ENCODE results near the gene PTK7.
"Not testable (repeated sequence)": the region's sequence is repeated elsewhere in the genome, so short reads cannot be mapped to it uniquely, and the experiment has no call there.

Gene PTK7

DNA sequence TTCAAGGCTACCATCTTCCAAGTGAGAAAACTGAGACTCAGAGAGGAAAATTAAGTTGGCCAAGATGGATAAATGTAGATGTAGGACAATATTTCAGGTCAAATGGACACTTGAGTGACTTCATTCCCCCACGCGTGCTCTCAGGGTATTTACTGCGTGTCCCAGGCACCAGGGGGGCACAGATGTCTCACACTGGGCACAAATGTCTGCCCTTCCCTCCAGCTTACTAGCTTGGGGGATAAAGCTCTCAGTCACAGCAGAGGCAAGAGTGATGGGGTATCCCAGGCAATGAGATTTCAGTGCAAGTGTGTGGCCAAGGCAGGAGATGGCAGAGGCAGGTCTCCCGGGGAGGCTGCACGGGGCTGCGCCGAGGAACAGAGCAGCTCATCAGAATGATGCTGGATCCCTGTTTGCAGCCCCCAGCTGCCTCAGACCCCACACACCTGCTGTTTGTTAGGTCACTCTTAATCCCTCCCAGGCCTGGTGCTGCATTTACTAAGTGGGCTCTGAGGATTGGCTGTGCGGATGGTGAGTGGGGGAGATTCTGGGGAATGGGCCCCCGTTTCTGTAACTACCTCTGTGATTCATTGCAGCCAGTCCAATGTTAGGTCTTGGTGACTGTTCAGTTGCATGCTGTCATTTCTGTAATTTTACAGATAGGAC lies 44.1 kb downstream of the PTK7 start:
- no peak for DNase-seq

DNA sequence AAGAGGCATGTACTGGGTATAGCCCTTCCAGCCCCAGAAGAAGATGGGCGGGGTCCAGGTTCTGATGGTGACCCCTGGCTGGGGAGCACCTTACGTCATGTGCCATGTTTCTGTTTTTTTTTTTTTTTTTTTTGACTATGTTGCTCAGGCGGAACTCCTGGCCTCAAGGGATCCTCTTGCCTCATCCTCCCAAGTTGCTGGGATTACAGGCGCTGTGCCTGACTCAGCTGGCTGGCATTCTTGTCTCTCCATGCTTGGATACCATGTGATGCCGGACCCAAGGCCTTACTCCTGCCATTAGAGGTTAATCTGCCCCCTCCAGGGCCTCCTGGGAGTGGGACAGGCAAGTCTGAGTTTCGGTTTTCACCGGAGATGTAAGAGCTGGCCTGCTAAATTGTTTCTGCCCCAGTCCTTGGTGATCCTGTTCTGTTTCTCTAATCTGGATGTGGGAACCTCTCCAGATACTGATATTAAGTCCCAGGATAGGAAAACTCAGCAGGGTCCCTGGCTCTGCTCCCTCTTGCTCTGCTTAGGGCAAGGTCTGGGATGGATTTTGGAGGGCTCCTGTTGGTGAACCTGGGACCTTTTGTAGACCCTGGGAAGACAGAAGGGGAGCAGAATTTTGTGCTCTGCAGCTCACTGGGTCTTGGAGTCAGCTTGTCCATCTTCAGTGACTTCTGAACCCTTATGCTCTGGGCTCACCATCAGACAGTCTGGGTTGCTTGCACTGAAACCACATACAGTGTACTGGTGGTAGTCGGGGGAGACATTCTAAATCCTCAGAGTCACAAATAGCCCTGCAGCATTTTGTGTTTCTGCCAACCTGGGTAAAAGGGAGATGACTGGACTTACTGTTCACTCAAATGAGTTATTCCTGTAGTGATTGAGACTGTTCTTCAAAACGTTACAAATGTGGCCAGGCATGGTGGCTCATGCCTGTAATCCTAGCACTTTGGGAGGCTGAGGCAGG lies 45.1 kb downstream of the PTK7 start:
- no peak for DNase-seq

DNA sequence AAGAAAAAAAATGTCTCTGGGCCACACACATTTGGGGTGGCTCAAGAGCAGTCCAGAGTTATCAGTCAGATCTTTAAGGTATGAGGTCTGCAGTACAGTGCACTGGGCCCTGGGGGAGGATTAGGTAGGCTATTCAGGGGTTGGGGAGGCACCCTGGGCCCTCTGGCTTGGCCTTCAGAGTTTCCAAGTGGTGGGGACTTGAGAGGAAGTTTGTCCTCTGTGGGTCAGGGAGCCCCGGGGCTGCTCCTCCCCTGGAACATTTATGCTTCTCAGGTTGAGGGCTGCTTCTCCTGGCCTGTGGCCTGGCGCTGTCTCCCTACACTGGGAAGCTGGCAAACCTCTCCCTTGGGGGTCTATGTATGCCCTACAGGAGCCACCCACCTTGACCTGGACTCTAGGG lies 46.0 kb downstream of the PTK7 start:
- DNase-seq, result no peak

DNA sequence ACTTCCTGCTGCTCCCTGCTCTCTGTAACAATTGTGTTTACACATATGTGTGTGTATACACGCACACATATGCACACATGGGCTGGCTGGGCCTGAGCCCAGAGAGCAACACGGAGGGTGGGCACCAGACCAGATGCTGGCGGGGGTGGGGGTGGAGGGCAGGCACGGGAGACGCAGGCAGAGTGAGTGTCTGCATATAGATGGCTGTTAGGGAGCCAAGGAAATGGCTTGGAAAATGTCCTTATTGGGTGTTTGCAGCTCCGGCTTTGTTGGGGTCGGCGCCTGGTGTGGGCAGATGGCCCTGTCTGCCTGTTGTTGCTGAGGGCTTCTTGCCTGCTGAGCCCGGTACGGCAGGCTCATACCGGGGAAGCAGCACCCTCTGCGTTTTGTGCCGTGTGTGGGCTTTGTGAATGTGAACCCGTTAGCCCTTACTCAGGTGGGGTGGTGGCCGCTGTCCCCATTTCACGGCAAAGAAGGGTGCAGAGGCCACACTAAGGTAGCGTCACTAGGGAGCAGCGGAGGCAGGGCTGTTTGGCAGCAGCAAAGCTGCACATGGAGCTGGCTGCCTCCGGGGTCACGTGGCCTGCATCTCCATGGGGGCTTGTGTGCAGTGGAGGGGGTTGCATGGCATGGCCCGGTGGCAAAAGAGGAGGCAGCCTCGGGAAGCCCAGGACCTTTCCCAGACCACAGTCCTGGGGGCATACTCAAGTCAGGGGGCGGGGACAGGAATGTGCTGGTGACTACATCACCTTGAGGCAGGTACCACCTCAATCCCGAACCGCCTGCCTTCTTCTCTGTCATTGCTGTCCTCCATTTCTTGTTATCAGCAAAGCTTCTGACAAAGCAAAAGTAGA lies 47.6 kb downstream of the PTK7 start:
- DNase-seq, result no peak

DNA sequence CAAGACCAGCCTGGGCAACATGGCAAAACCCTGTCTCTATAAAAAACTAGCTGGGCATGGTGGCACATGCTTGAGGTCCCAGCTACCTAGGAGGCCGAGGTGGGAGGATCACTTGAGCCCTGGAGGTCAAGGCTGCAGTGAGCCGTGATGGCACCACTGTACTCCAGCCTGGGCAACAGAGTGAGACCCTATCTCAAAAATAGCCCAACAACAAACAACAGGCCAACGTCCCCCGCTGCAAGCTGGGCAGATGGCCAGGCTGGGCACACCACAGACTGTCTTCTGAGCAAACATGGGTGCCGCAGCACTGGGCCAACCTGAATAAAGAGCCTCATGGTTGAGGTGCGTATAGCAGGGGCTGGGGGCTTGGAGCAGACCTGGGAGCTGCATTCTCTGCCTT lies 48.4 kb downstream of the PTK7 start:
- DNase-seq, result no peak

DNA sequence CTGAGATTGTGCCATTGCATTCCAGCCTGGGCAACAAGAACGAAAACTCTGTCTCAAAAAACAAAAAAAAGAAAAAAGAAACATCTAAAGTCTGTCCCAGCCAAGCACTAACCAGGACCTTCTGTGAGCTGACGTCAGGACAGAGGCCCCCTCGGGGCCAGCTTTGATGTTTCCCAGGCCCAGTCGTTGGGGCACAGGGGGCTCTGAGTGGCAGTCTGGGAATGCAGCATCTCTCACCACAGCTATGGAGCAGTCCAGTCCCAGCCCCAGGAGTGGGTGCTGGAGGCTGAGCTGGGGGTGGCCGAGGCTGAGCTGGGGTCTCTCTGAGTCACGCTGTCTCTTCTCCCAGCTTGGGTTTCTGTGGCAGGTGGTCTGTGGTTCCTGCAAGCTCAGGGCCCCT lies 49.0 kb downstream of the PTK7 start:
- no peak for DNase-seq

DNA sequence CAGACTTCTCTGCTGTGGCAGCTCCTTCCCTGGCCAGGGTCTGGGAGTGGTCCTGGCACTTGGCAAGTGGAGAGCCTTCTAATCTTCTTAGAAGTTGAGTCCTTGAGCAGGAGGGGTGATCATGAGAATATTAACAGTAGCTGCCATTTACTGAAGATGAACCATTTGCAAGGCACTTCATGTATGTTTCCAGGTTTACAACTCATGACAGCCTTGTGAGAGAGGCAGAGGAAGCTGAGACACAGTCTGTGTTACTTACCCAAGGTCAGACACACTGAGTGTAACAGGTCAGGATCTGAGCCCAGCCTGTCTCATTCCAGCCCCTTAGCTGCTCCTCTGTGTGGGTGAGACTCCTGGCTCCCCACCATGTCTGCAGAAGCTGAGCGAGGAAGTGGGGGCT lies 49.4 kb downstream of the PTK7 start:
- no peak for DNase-seq

DNA sequence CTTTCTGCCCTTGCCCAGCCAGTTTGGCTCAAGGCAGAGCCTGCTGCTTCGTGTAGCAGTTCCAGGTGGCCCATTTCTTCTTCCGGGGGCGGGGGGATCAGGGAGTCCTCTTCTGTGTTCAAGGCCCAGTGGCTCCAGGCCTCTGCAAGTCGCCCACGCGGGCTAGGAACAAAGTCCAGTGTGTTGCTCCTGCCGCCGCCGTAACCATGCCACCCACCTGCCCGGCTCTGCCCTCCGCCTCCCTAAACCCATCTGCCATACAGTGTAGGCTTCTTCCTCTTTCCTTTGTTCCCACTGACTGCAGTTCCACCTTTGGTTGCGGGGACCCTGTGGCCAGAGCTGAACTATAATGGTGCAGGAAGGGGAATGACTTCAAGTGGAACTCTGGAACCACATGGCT lies 51.1 kb downstream of the PTK7 start:
- DNase-seq, result no peak

DNA sequence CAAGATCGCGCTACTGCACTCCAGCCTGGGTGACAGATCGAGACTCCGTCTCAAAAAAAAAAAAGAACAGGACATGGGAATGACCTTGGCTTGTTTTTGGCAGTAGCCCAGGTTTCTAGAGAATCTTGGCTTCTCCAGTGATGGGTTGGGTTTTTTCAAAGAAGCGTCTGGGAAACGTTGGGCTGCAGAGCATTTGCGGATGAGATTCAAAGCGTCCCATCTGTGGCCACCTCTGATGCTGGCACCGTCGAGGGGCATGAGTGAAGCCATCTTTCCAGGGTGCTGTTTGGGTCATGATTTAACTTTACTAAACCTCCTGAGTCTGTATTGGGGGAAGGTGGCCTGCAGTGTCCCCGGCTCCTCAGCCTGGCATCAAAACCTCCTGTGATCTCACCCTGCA lies 51.8 kb downstream of the PTK7 start:
- no peak for DNase-seq

DNA sequence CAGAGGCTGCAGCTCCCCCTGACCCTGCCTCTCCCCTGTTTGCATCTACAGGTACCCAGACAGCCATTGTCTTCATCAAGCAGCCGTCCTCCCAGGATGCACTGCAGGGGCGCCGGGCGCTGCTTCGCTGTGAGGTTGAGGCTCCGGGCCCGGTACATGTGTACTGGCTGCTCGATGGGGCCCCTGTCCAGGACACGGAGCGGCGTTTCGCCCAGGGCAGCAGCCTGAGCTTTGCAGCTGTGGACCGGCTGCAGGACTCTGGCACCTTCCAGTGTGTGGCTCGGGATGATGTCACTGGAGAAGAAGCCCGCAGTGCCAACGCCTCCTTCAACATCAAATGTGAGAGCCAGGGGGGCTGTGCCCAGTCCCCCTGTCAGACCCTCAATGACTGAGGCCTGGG lies 52.8 kb downstream of the PTK7 start:
- no peak for DNase-seq

DNA sequence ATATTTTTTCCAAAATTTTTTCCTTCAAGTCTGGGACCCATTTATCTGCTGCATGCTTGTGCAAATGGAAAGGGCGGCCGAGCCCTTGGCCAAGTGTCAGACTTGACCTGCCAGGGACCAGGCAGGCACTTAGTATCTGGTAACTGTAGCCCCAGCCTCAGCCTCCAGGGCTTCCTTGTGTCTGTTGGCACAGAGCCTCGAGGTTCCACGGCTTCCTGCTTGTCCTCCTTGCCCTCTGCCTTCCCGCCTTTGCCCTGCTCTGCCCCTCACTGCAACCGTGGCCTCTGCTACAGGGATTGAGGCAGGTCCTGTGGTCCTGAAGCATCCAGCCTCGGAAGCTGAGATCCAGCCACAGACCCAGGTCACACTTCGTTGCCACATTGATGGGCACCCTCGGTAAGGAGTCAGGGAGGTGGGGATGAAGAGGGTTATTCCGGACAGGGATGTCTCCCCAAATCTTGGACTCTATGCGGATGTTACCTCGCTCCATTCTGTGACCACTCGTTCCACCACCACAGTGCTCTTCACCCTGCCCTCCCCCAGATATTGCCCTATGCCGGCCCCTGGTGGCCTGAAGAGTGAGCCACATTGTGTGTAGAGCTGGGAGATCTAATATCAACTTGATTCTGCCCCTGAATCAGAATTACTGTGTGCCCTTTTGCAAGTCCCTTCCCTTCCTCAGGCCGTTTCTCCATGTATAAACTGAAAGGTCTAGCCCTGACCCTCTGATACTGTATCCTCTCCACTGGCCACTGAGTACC lies 53.5 kb downstream of the PTK7 start:
- DNase-seq, result peak; percentile 23

DNA sequence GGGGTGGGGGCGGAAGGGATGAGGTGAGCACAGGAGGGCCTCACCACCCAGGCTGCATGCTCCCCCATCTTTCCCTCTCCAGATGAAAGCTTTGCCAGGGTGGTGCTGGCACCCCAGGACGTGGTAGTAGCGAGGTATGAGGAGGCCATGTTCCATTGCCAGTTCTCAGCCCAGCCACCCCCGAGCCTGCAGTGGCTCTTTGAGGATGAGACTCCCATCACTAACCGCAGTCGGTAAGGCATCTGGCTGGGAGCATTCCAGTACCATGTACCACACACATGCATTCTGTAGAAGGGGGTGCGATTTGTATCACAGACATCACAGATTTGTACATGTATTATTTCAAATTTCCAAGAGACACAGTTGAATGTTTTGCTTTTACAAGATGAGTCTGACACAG lies 54.3 kb downstream of the PTK7 start:
- no peak for DNase-seq

DNA sequence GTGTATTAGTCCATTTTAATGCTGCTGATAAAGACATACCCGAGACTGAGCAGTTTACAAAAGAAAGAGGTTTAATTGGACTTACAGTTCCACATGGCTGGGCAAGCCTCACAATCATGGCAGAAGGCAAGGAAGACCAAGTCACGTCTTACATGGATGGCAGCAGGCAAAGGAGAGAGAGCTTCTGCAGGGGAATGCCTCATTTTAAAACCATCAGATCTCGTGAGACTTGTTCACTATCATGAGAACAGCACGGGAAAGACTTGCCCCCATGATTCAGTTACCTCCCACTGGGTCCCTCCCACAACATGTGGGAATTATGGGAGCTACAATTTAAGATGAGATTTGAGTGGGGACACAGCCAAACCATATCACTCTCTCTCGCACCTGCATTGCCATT lies 55.3 kb downstream of the PTK7 start:
- DNase-seq, result not testable (repeated sequence)

DNA sequence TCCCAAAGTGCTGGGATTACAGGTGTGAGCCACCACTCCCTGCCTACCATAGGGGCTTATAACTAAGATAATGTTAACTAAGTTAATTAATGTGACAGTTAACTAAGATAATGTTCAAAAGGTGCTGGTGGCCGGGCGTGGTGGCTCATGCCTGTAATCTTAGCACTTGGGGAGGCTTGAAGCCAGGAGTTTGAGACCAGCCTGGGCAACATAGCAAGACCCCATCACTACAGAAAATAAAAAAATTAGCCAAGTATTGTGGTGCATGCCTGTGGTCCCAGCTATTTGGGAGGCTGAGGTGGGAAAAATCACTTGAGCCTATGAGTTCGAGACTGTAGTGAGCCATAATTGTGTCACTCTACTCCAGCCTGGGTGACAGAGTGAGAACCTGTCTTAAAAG lies 62.2 kb downstream of the PTK7 start:
- no peak for DNase-seq

DNA sequence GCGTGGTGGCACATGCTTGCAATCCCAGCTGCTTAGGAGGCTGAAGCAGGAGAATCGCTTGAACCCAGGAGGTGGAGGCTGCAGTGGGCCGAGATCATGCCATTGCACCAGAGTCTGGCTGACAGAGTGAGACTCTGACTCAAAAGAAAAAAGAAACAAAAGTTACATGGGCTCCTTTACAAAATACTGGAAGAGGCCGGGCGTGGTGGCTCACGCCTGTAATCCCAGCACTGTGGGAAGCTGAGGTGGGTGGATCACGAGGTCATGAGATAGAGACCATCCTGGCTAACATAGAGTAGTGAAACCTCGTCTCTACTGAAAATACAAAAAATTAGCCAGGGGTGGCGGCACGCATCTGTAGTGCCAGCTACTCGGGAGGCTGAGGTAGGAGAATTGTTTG lies 63.9 kb downstream of the PTK7 start:
- not testable (repeated sequence) for DNase-seq

DNA sequence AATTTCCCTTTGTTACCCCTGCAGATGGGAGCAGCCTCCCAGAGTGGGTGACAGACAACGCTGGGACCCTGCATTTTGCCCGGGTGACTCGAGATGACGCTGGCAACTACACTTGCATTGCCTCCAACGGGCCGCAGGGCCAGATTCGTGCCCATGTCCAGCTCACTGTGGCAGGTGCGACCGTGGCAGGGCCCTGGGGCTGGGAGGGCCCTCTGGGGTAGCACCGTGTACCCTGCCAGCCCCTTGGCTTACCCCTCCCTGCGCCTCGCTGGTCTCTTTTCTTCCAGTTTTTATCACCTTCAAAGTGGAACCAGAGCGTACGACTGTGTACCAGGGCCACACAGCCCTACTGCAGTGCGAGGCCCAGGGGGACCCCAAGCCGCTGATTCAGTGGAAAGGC lies 65.5 kb downstream of the PTK7 start:
- DNase-seq, result no peak

DNA sequence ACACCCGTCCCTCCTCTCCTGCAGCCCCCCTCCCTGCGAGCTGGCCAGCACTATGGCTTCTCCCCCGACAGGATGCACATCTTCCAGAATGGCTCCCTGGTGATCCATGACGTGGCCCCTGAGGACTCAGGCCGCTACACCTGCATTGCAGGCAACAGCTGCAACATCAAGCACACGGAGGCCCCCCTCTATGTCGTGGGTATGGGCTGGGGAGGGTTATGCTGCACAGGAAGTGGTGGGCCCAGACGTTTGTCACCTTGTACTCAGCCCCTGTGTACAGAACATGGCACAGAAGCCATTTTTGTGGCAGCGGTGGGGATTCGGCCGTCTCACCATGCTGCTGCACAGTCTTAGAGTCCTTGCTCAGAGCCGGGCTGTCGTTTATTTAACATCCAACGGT lies 66.0 kb downstream of the PTK7 start:
- no peak for DNase-seq

DNA sequence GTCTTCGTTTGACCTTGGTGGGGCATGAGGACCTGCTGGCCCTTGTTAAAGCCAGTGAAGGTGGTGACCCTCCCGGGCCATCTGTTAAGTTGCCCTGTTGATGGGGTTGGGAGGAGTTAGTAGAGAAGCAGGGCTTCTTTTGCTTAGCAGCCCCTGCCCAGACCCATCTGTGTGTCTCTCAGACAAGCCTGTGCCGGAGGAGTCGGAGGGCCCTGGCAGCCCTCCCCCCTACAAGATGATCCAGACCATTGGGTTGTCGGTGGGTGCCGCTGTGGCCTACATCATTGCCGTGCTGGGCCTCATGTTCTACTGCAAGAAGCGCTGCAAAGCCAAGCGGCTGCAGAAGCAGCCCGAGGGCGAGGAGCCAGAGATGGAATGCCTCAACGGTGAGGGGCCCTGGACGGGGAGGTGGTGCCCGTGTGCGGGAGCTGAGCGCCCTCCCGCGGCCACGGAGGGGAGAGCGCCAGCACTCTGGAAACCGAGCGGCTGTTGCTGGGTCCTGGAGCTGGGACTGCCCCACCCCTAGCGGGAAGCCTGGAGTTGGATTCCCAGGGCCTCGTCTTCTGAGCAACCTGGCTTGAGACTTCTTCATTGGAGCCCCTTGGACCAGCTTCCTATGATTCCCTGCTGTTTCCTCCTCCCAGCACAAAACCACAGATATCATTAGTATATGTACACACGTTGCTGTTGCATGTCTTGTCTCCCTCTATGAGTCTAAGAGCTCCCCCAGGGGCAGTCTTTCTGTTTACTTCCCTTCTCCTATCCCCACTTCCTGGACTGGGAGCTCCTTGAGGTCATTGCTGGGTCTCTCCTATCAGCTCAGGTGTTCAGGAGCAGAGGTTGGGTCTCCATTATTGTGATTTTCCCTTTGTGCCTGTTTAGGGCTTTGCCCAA lies 67.4 kb downstream of the PTK7 start:
- no peak for DNase-seq

DNA sequence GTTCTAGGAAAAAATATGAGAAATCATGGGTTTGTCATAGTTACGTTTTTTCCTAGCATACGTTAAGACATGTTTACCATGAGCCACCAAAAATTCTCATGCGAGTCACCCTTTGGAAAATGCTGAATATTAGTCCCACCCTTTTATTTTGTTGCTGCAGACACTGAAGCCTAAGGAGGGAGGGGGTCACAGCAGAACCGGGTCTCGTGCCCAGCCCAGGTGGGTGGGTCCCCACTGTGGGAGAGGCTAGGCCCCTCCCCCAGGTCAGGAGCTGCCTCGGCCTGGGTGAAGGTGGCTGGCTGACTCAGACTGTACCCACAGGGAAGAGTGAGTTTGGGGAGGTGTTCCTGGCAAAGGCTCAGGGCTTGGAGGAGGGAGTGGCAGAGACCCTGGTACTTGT lies 68.8 kb downstream of the PTK7 start:
- no peak for DNase-seq

DNA sequence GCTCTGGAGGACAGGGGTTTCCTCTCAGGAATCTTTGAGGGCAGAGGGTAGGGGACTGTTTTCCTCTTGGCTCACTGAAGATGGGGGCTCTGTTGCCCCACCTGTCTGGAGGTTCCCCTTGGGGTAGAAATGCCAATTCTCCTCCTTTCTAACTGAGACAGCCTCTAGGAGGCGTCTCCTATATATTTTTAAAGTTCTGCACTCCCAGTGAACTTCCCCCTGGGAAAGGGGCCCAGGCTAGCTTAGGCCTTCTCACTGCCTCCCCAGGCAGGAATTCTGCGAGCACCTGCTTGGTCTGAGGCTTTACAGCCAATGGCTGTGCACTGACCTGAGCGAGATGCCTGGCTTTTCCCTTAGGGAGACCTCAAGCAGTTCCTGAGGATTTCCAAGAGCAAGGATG lies 70.1 kb downstream of the PTK7 start:
- DNase-seq, result no peak

Data from DMS79 (cell line).